Fibroblast of skin of abdomen (primary cell): ENCODE results near the gene TBC1D32.
"Not testable (repeated sequence)": the region's sequence is repeated elsewhere in the genome, so short reads cannot be mapped to it uniquely, and the experiment has no call there.

Source experiments
- DNase-seq: peaks from one replicate; pipeline ENCODE4 v3.0.0-alpha.2; 2013

Gene TBC1D32

GRCh38 chr6:121213341-121213740 is 120.9 kb downstream of the TBC1D32 start:
- DNase-seq = not testable (repeated sequence)

GRCh38 chr6:121210943-121211342 is 123.3 kb downstream of the TBC1D32 start:
- DNase-seq = no peak

- no peak for DNase-seq
Observed at GRCh38 chr6:121205569-121205968, 128.7 kb downstream of the TBC1D32 start.

GRCh38 chr6:121201105-121201504 is 133.2 kb downstream of the TBC1D32 start:
- DNase-seq = no peak

GRCh38 chr6:121196042-121196441 is 138.2 kb downstream of the TBC1D32 start:
- DNase-seq = not testable (repeated sequence)

GRCh38 chr6:121190122-121190521 is 144.2 kb downstream of the TBC1D32 start:
- DNase-seq = no peak

- DNase-seq = no peak
Observed at GRCh38 chr6:121188356-121188755, 145.9 kb downstream of the TBC1D32 start.

GRCh38 chr6:121187833-121188200 is 146.5 kb downstream of the TBC1D32 start:
- no peak for DNase-seq

GRCh38 chr6:121187200-121187832 is 147.0 kb downstream of the TBC1D32 start:
- no peak for DNase-seq

GRCh38 chr6:121183742-121184141 is 150.5 kb downstream of the TBC1D32 start:
- DNase-seq = no peak

GRCh38 chr6:121175827-121176226 is 158.5 kb downstream of the TBC1D32 start:
- DNase-seq = no peak

- not testable (repeated sequence) for DNase-seq
Observed at GRCh38 chr6:121172451-121172850, 161.8 kb downstream of the TBC1D32 start.

GRCh38 chr6:121171879-121172278 is 162.4 kb downstream of the TBC1D32 start:
- no peak for DNase-seq

- no peak for DNase-seq
Observed at GRCh38 chr6:121161886-121162285, 172.4 kb downstream of the TBC1D32 start.

GRCh38 chr6:121160276-121160675 is 174.0 kb downstream of the TBC1D32 start:
- no peak for DNase-seq

- no peak for DNase-seq
Observed at GRCh38 chr6:121158891-121159290, 175.4 kb downstream of the TBC1D32 start.

GRCh38 chr6:121158438-121158837 is 175.8 kb downstream of the TBC1D32 start:
- no peak for DNase-seq

GRCh38 chr6:121157906-121158305 is 176.4 kb downstream of the TBC1D32 start:
- peak; percentile 46 for DNase-seq

GRCh38 chr6:121143476-121143875 is 190.8 kb downstream of the TBC1D32 start:
- no peak for DNase-seq

- no peak for DNase-seq
Observed at GRCh38 chr6:121142093-121142492, 192.2 kb downstream of the TBC1D32 start.

GRCh38 chr6:121135425-121135824 is 198.9 kb downstream of the TBC1D32 start:
- DNase-seq = no peak

GRCh38 chr6:121134922-121135321 is 199.4 kb downstream of the TBC1D32 start:
- no peak for DNase-seq

- DNase-seq = no peak
Observed at GRCh38 chr6:121124600-121124999, 209.7 kb downstream of the TBC1D32 start.

GRCh38 chr6:121112356-121112755 is 221.9 kb downstream of the TBC1D32 start:
- DNase-seq = no peak

GRCh38 chr6:121110733-121111132 is 223.5 kb downstream of the TBC1D32 start:
- DNase-seq = no peak
